GM23338 (cell line): Measurements from ENCODE around the gene NVL. TPM values are rescaled to one million over a fixed set of nuclear protein-coding genes. Genes with fewer than 3 reads are reported as not detected.

ENCODE experiments used
- ATAC-seq: fragments of 200-7000 bp; cut with Tn5 transposase; 3 replicates; pipeline ENCODE4 v1.9.1; 2020
- DNase-seq: peaks from one replicate; pipeline ENCODE4 v3.0.0-alpha.2; 2015; ENCODE audit warnings: low spot score
- H2AFZ ChIP-seq: fragments of 200-600 bp; sonication (generic); 2 replicates; pipeline ENCODE4 v1.8.0; 2016; ENCODE audit warnings: antibody characterized with exemption, mild to moderate bottlenecking, moderate library complexity
- H3F3A ChIP-seq: fragments of 200-600 bp; sonication (generic); replicated peaks from 2 replicates; pipeline ENCODE4 v1.8.0; 2017; ENCODE audit warnings: antibody characterized with exemption, mixed run types, low read depth
- H3K27ac ChIP-seq: fragments of 200-600 bp; sonication (generic); 2 replicates; pipeline ENCODE4 v1.6.1; 2016; ENCODE audit warnings: low read depth
- H3K27me3 ChIP-seq: fragments of 200-600 bp; sonication (generic); 2 replicates; pipeline ENCODE4 v1.8.0; 2016; ENCODE audit warnings: mild to moderate bottlenecking, mixed run types, moderate library complexity; ENCODE audit not compliant: insufficient read depth
- H3K36me3 ChIP-seq: fragments of 200-600 bp; sonication (generic); 2 replicates; pipeline ENCODE4 v1.8.0; 2016; ENCODE audit warnings: mild to moderate bottlenecking; ENCODE audit not compliant: insufficient read depth
- H3K4me1 ChIP-seq: fragments of 200-600 bp; sonication (generic); 2 replicates; pipeline ENCODE4 v1.8.0; 2016; ENCODE audit warnings: mild to moderate bottlenecking, moderate library complexity; ENCODE audit not compliant: insufficient read depth
- H3K4me2 ChIP-seq: fragments of 200-600 bp; sonication (generic); 2 replicates; pipeline ENCODE4 v1.7.1; 2017; ENCODE audit warnings: mixed run types
- H3K4me3 ChIP-seq: fragments of 200-600 bp; sonication (generic); 2 replicates; pipeline ENCODE4 v1.6.1; 2016; ENCODE audit warnings: mixed run types
- H3K79me2 ChIP-seq: fragments of 200-600 bp; sonication (generic); replicated peaks from 2 replicates; pipeline ENCODE4 v1.8.0; 2017; ENCODE audit warnings: mild to moderate bottlenecking; ENCODE audit not compliant: insufficient read depth
- H3K9me2 ChIP-seq: fragments of 200-600 bp; sonication (generic); 2 replicates; pipeline ENCODE4 v1.8.0; 2017; ENCODE audit not compliant: insufficient read depth
- H4K20me1 ChIP-seq: fragments of 200-600 bp; sonication (generic); replicated peaks from 2 replicates; pipeline ENCODE4 v1.8.0; 2017; ENCODE audit warnings: mild to moderate bottlenecking; ENCODE audit not compliant: insufficient read depth
- H3K27ac Mint-ChIP-seq: 2 replicates; pipeline ENCODE4 v1.8.0; 2020; ENCODE audit warnings: inconsistent platforms, mild to moderate bottlenecking, moderate library complexity, mixed read lengths
- H3K27me3 Mint-ChIP-seq: 3 replicates; pipeline ENCODE4 v1.8.0; 2022; ENCODE audit warnings: low read depth, mild to moderate bottlenecking, moderate library complexity, mixed read lengths, inconsistent platforms; ENCODE audit not compliant: insufficient read depth, poor library complexity
- H3K36me3 Mint-ChIP-seq: 3 replicates; pipeline ENCODE4 v1.8.0; 2021; ENCODE audit warnings: low read depth, mild to moderate bottlenecking, inconsistent platforms, moderate library complexity, mixed read lengths
- H3K4me1 Mint-ChIP-seq: 3 replicates; pipeline ENCODE4 v1.8.0; 2020; ENCODE audit warnings: mild to moderate bottlenecking, inconsistent platforms, mixed read lengths
- H3K4me3 Mint-ChIP-seq: 3 replicates; pipeline ENCODE4 v1.8.0; 2021; ENCODE audit warnings: moderate library complexity, mild to moderate bottlenecking, inconsistent platforms, mixed read lengths
- H3K9me3 Mint-ChIP-seq: 3 replicates; pipeline ENCODE4 v1.8.0; 2020; ENCODE audit warnings: moderate library complexity, mild to moderate bottlenecking, inconsistent platforms, mixed read lengths
- CREB1 ChIP-seq: fragments of 250-450 bp; sonication (Bioruptor Pico); IDR thresholded peaks from 2 replicates; pipeline ENCODE4 v1.5.0; 2020; ENCODE audit warnings: low read depth, mild to moderate bottlenecking, moderate library complexity
- EZH2 ChIP-seq: fragments of 200-600 bp; sonication (generic); IDR thresholded peaks from one replicate; pipeline ENCODE4 v1.8.0; 2017; ENCODE audit warnings: antibody characterized with exemption, mild to moderate bottlenecking, low read depth; ENCODE audit not compliant: unreplicated experiment
- EZH2phosphoT487 ChIP-seq: fragments of 200-600 bp; sonication (generic); IDR thresholded peaks from one replicate; pipeline ENCODE4 v1.8.1; 2018; ENCODE audit warnings: antibody characterized with exemption; ENCODE audit not compliant: unreplicated experiment
- JUNB ChIP-seq: IDR thresholded peaks from one replicate; pipeline ENCODE4 v1.6.1; 2016; ENCODE audit warnings: antibody characterized with exemption; ENCODE audit not compliant: unreplicated experiment
- NANOG ChIP-seq: IDR thresholded peaks from 2 replicates; pipeline ENCODE4 v1.6.1; 2016; ENCODE audit warnings: antibody characterized with exemption, borderline replicate concordance
- POLR2AphosphoS5 ChIP-seq: IDR thresholded peaks from 2 replicates; pipeline ENCODE4 v1.6.1; 2016; ENCODE audit warnings: antibody characterized with exemption, low read depth
- STAT1 ChIP-seq: IDR thresholded peaks from one replicate; pipeline ENCODE4 v1.6.1; 2016; ENCODE audit warnings: antibody characterized with exemption; ENCODE audit not compliant: unreplicated experiment
- ZNF114 ChIP-seq: fragments of 250-450 bp; sonication (Bioruptor Pico); IDR thresholded peaks from 2 replicates; pipeline ENCODE4 v1.5.0; 2020; ENCODE audit warnings: mild to moderate bottlenecking, moderate library complexity
- ZNF331 ChIP-seq: fragments of 250-450 bp; sonication (Bioruptor Pico); IDR thresholded peaks from 2 replicates; pipeline ENCODE4 v1.5.0; 2020; ENCODE audit warnings: low read depth, mild to moderate bottlenecking, moderate library complexity
- ZNF462 ChIP-seq: fragments of 250-450 bp; sonication (Bioruptor Pico); IDR thresholded peaks from 2 replicates; pipeline ENCODE4 v1.5.0; 2020; ENCODE audit warnings: mild to moderate bottlenecking, moderate library complexity
- polyA plus RNA-seq: library from polyadenylated mRNA; unstranded; fragments of >200 nt; fragmentation: Nextera tagmentation; extraction: Ambion mirVana; gene quantifications from 2 replicates; pipeline ENCODE4 v1.2.1, GENCODE V29; 2016
- total RNA-seq: library from RNA; depleted of rRNA; stranded (reverse); fragments of >200 nt; shearing (Covaris generic); gene quantifications from 2 replicates; pipeline ENCODE4 v1.2.3, GENCODE V29; 2014
- TF ChIP-seq, protein P1 (sequence below): IDR thresholded peaks from 2 replicates; pipeline ENCODE4 v1.6.1; 2016; ENCODE audit warnings: antibody characterized with exemption
- TF ChIP-seq, protein P2 (sequence below): IDR thresholded peaks from one replicate; pipeline ENCODE4 v1.6.1; 2018; ENCODE audit warnings: antibody characterized with exemption; ENCODE audit not compliant: unreplicated experiment
- TF ChIP-seq, protein P3 (sequence below), 2 experiments: fragments of 200-600 bp in 1 of 2; sonication (generic) in 1 of 2; conservative IDR thresholded peaks; 2 replicates each; pipeline versions ENCODE4 v1.5.1 to v1.6.1; 2016 to 2017; ENCODE audit warnings: antibody characterized with exemption in 2 of 2, low read depth in 2 of 2, mild to moderate bottlenecking in 2 of 2, moderate library complexity in 1 of 2

Gene NVL
- total and polyA plus RNA-seq, 2 experiments from 2014 or later = 44.4 to 71.7 TPM

DNA sequence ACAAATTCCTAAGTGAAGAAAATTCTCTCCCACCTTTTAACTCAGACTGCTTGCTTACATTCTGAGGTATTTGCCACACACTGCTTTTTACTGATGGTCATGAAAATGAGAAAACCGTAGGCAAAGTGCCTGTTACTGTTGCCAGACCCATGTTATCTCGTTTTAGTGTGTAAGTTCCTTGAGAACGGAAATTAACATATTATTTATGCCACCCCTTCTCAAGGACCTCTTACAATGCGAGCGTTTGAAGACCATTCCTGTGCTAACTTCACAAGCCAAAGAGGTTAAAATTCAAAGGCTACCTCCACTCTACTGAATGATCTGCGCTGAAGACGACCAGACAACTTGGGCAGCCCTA, 509 bp downstream of the NVL start:
- DNase-seq (peak; percentile 3), ATAC-seq (no peak)
- H3K4me1 Mint-ChIP-seq = peaks cover 17% of the 10 kb centered on the region; the same call in 2 of the 3 replicates
- H3K36me3 ChIP-seq = no peaks in the 10 kb centered on the region
- H3K9me2 ChIP-seq = no peaks in the 10 kb centered on the region
- no peaks in the 10 kb centered on the region for H3K9me3 Mint-ChIP-seq
- peak overlapping the region; percentile 100 for H3K27ac Mint-ChIP-seq
- peak overlapping the region; percentile 74 for H3K4me2 ChIP-seq
- peaks cover 55% of the 10 kb centered on the region for H3K79me2 ChIP-seq
- H3K4me1 ChIP-seq = peaks cover 7% of the 10 kb centered on the region; the same call in 1 of the 2 replicates
- TF ChIP-seq EZH2 (no peak), CREB1 (no peak), STAT1 (no peak), ZNF331 (no peak), POLR2AphosphoS5 (no peak), ZNF114 (CRISPR knock-in tag) (no peak), NANOG (no peak), EZH2phosphoT487 (no peak), JUNB (no peak), ZNF462 (no peak)
- TF ChIP-seq, protein P1, sequence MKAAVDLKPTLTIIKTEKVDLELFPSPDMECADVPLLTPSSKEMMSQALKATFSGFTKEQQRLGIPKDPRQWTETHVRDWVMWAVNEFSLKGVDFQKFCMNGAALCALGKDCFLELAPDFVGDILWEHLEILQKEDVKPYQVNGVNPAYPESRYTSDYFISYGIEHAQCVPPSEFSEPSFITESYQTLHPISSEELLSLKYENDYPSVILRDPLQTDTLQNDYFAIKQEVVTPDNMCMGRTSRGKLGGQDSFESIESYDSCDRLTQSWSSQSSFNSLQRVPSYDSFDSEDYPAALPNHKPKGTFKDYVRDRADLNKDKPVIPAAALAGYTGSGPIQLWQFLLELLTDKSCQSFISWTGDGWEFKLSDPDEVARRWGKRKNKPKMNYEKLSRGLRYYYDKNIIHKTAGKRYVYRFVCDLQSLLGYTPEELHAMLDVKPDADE = no peak
- TF ChIP-seq, protein P2, sequence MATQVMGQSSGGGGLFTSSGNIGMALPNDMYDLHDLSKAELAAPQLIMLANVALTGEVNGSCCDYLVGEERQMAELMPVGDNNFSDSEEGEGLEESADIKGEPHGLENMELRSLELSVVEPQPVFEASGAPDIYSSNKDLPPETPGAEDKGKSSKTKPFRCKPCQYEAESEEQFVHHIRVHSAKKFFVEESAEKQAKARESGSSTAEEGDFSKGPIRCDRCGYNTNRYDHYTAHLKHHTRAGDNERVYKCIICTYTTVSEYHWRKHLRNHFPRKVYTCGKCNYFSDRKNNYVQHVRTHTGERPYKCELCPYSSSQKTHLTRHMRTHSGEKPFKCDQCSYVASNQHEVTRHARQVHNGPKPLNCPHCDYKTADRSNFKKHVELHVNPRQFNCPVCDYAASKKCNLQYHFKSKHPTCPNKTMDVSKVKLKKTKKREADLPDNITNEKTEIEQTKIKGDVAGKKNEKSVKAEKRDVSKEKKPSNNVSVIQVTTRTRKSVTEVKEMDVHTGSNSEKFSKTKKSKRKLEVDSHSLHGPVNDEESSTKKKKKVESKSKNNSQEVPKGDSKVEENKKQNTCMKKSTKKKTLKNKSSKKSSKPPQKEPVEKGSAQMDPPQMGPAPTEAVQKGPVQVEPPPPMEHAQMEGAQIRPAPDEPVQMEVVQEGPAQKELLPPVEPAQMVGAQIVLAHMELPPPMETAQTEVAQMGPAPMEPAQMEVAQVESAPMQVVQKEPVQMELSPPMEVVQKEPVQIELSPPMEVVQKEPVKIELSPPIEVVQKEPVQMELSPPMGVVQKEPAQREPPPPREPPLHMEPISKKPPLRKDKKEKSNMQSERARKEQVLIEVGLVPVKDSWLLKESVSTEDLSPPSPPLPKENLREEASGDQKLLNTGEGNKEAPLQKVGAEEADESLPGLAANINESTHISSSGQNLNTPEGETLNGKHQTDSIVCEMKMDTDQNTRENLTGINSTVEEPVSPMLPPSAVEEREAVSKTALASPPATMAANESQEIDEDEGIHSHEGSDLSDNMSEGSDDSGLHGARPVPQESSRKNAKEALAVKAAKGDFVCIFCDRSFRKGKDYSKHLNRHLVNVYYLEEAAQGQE = no peak
- TF ChIP-seq, protein P3, sequence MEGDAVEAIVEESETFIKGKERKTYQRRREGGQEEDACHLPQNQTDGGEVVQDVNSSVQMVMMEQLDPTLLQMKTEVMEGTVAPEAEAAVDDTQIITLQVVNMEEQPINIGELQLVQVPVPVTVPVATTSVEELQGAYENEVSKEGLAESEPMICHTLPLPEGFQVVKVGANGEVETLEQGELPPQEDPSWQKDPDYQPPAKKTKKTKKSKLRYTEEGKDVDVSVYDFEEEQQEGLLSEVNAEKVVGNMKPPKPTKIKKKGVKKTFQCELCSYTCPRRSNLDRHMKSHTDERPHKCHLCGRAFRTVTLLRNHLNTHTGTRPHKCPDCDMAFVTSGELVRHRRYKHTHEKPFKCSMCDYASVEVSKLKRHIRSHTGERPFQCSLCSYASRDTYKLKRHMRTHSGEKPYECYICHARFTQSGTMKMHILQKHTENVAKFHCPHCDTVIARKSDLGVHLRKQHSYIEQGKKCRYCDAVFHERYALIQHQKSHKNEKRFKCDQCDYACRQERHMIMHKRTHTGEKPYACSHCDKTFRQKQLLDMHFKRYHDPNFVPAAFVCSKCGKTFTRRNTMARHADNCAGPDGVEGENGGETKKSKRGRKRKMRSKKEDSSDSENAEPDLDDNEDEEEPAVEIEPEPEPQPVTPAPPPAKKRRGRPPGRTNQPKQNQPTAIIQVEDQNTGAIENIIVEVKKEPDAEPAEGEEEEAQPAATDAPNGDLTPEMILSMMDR (conservative IDR thresholded peaks at IDR 0.05; ENCODE audit: low read depth in 2 of 2) = no peak
- peak overlapping the region; percentile 97 for H3K27ac ChIP-seq
- peaks cover 10% of the 10 kb centered on the region; the same call in 1 of the 2 replicates for H4K20me1 ChIP-seq
- peaks cover 3% of the 10 kb centered on the region for H3K27me3 Mint-ChIP-seq
- peaks cover 9% of the 10 kb centered on the region for H3K36me3 Mint-ChIP-seq
- H3F3A ChIP-seq = no peaks in the 10 kb centered on the region
- H3K4me3 ChIP-seq = peak overlapping the region; percentile 93
- H3K4me3 Mint-ChIP-seq = peak overlapping the region; percentile 96
- peak overlapping the region; percentile 72; the same call in 1 of the 2 replicates for H2AFZ ChIP-seq
- H3K27me3 ChIP-seq = no peaks in the 10 kb centered on the region
